Heart left ventricle (tissue), 16 donors: ENCODE results near the gene PHTF1. TPM values are rescaled to one million over a fixed set of nuclear protein-coding genes. Genes with fewer than 3 reads are reported as not detected.
"Not testable (repeated sequence)": the region's sequence is repeated elsewhere in the genome, so short reads cannot be mapped to it uniquely, and the experiment has no call there.

Source experiments
- ATAC-seq, 4 donors: fragments of 200-7000 bp; cut with Tn5 transposase; one replicate each; pipeline ENCODE4 v1.9.1; 2020 to 2022; ENCODE audit warnings: moderate library complexity in 4 of 4, mild to moderate bottlenecking in 3 of 4, moderate number of reproducible peaks in 1 of 4
- DNase-seq, 5 donors: peaks; one replicate each; pipeline ENCODE4 v3.0.0-alpha.2; 2020
- H3K27ac ChIP-seq, 12 donors: fragments of 200-600 bp; sonication (generic) in 4 of 12; one replicate each; pipeline versions ENCODE4 v1.5.0 to v1.8.0; 2016 to 2022; ENCODE audit warnings: mild to moderate bottlenecking in 2 of 12
- H3K27me3 ChIP-seq, 9 donors: fragments of 200-600 bp; sonication (generic) in 2 of 9; one replicate each; pipeline versions ENCODE4 v1.5.1 to v1.8.0; 2016 to 2022; ENCODE audit warnings: mild to moderate bottlenecking in 3 of 9
- H3K36me3 ChIP-seq, 9 donors: fragments of 200-600 bp; sonication (generic) in 2 of 9; one replicate each; pipeline versions ENCODE4 v1.5.0 to v1.8.0; 2018 to 2022; ENCODE audit warnings: mild to moderate bottlenecking in 2 of 9
- H3K4me1 ChIP-seq, 12 donors: fragments of 200-600 bp; sonication (generic) in 4 of 12; one replicate each; pipeline versions ENCODE4 v1.5.0 to v1.8.0; 2016 to 2022; ENCODE audit warnings: mild to moderate bottlenecking in 3 of 12
- H3K4me3 ChIP-seq, 12 donors: fragments of 200-600 bp; sonication (generic) in 4 of 12; one replicate each; pipeline versions ENCODE4 v1.5.0 to v1.8.0; 2017 to 2022; ENCODE audit warnings: mild to moderate bottlenecking in 9 of 12, moderate library complexity in 4 of 12
- H3K9me3 ChIP-seq, 12 donors: fragments of 200-600 bp; sonication (generic) in 4 of 12; one replicate each; pipeline versions ENCODE4 v1.5.0 to v1.8.0; 2016 to 2022; ENCODE audit warnings: mild to moderate bottlenecking in 1 of 12
- CTCF ChIP-seq, 12 donors: fragments of 200-600 bp; sonication (generic) in 4 of 12; IDR thresholded peaks; one replicate each; pipeline versions ENCODE4 v1.5.0 to v1.8.0; 2018 to 2022; ENCODE audit warnings: antibody characterized with exemption in 12 of 12, mild to moderate bottlenecking in 5 of 12
- POLR2A ChIP-seq, 2 donors: fragments of 450-650 bp; IDR thresholded peaks; one replicate each; pipeline ENCODE4 v1.6.1; 2017; ENCODE audit warnings: antibody characterized with exemption in 2 of 2, mild to moderate bottlenecking in 2 of 2, moderate library complexity in 2 of 2
- WGBS, 4 donors: extraction: QIAGEN DNeasy Blood & Tissue Kit in 2 of 4; methylation state at CpG; one replicate each; pipeline versions ENCODE4 v1.1.5 to v1.1.7; 2013 to 2018; 5-methylcytosine and 5-hydroxymethylcytosine counted together
- intact Hi-C, 10 donors: fragments of 100-400 bp; cut with DNase I; formaldehyde crosslinking; loops; one replicate each; pipeline versions ENCODE4 v1.11.1 to v1.14.2; 2022
- polyA plus RNA-seq, 2 donors: library from polyadenylated mRNA; stranded (reverse); fragments of 200-250 nt; gene quantifications; one replicate each; pipeline ENCODE4 v1.2.3, GENCODE V29; 2013
- total RNA-seq, 9 donors: library from RNA; depleted of rRNA in 2 of 9; stranded (reverse); fragments of >200 nt in 2 of 9; fragmentation: NEBNext Ultra II Directional in 3 of 9; extraction: Animal tissue kit (Norgen Biotek cat#: 25700) in 3 of 9; gene quantifications; one replicate each; pipeline versions ENCODE4 v1.1.0 to v1.2.4, GENCODE V29; 2016 to 2023
- donor health status: ischemic (EF 13 %, LVEDD 7.1; RV severe dilation, severe dysfunction).
- donor health status: healthy with polysubstance abuse.
- donor health status: DM: no; HTN: yes; CAD: no.
- donor health status: DM: no; HTN: no; CAD: no.
- donor health status: ischemic (EF 25% LVEDD 6.9; RV normal size, moderate dysfunction).
- donor health status: ischemic (EF 25% LVEDD 5.7; RV mildly dilated, moderate dysfunction).
- donor health status: healthy.
- donor health status: DM: yes; HTN: yes; CAD: no.
- donor health status: ischemic (EF 35%, LVEDD 5.7; RV mildly dilated, moderate dysfunction).
- donor health status: nonischemic (EF 11% LVEDD 7.7; RV severe dilation, severe dysfunction).
- donor health status: DM: yes; HTN: yes; CAD: no.
- donor health status: PGD.
- donor health status: ischemic (EF 29% LVEDD 5.4; RV normal size, mild dysfunction).
- donor health status: nonischemic (EF 23%, LVEDD 6.1; RV moderate dilation, normal function).

Gene PHTF1
- total and polyA plus RNA-seq, 11 donors = 3.2 to 19.7 (median 11.9) TPM

- Histone ChIP-seq H3K4me3 (no peak overlapping the region), H3K27ac (no peak overlapping the region), H3K9me3 (no peaks in the 10 kb centered on the region), H3K27me3 (no peaks in the 10 kb centered on the region), H3K36me3 (peaks cover 0 to 46% (median 26%) of the 10 kb centered on the region in 9 donors), H3K4me1 (peaks cover 0 to 19% (median 9%) of the 10 kb centered on the region in 12 donors)
- no peak for ATAC-seq
- intact Hi-C loops = loop anchor here in 1 of 10 donors (5.0 kb wide), 1 partner anchor 40 kb away; no protein-coding TSS in a partner anchor
- no peak for TF ChIP-seq POLR2A (IDR thresholded peaks at IDR 0.05)
- 87 to 94% (median 93%) methylated on average over 3 of the region's 3 CpGs for WGBS, 4 donors
- no peak for DNase-seq
Measured at GRCh38 chr1:113761937-113762336, 2.7 kb upstream of the PHTF1 start.

GRCh38 chr1:113760102-113761080 lies 1.1 kb upstream of the PHTF1 start:
- H3K27me3 ChIP-seq = no peaks in the 10 kb centered on the region
- H3K27ac ChIP-seq = peak overlapping the region; percentile 86 to 97 (median 95)
- intact Hi-C loops = loop anchor here in 1 of 10 donors (5.0 kb wide), 1 partner anchor 42 kb away; no protein-coding TSS in a partner anchor
- peaks cover 0 to 27% (median 10%) of the 10 kb centered on the region in 12 donors for H3K4me1 ChIP-seq
- DNase-seq (no peak), ATAC-seq (no peak)
- H3K36me3 ChIP-seq = peaks cover 0 to 35% (median 11%) of the 10 kb centered on the region in 9 donors
- no peak for TF ChIP-seq CTCF (IDR thresholded peaks at IDR 0.05)
- no peak for TF ChIP-seq POLR2A (IDR thresholded peaks at IDR 0.05)
- no peaks in the 10 kb centered on the region for H3K9me3 ChIP-seq
- H3K4me3 ChIP-seq = peak overlapping the region in 10 of 12 donors; percentile 50 to 94 (median 88)
- WGBS, 4 donors = 74 to 77% (median 77%) methylated on average over 23 of the region's 23 CpGs

- Histone ChIP-seq H3K9me3 (no peaks in the 10 kb centered on the region), H3K36me3 (peaks cover 0 to 25% (median 7%) of the 10 kb centered on the region in 9 donors), H3K27ac (peak overlapping the region; percentile 86 to 97 (median 95)), H3K27me3 (no peaks in the 10 kb centered on the region), H3K4me3 (peak overlapping the region; percentile 50 to 94 (median 86)), H3K4me1 (peaks cover 0 to 27% (median 10%) of the 10 kb centered on the region in 12 donors)
- peak; percentile 70 to 82 (median 77) for DNase-seq
- intact Hi-C loops = loop anchor here (2.0 to 10.0 kb wide), 5 partner anchors 54 to 146 kb away; partner anchors contain the start of genes RSBN1 (in 10 of the 10), AP4B1 (in 3 of the 10) and DCLRE1B (in 2 of the 10)
- peak; percentile 32 to 84 (median 71) for ATAC-seq
- TF ChIP-seq CTCF (IDR thresholded peaks at IDR 0.05) (peak in 1 of 12 donors; percentile 9), POLR2A (IDR thresholded peaks at IDR 0.05) (no peak)
- 0 to 1% (median 1%) methylated on average over 46 to 55 of the region's 55 CpGs for WGBS, 4 donors
Measured at GRCh38 chr1:113758631-113759332, 504 bp downstream of the PHTF1 start.

GRCh38 chr1:113756461-113756860 lies 2.8 kb downstream of the PHTF1 start:
- 93 to 100% (median 96%) methylated on average over 1 of the region's 1 CpG for WGBS, 4 donors

GRCh38 chr1:113753333-113753732 lies 6.0 kb downstream of the PHTF1 start:
- not testable (repeated sequence) for H3K27me3 ChIP-seq, ATAC-seq, H3K27ac ChIP-seq, H3K4me3 ChIP-seq, H3K9me3 ChIP-seq, DNase-seq
- Histone ChIP-seq H3K36me3 (peaks cover 0 to 47% (median 16%) of the 10 kb centered on the region in 9 donors), H3K4me1 (peaks cover 0 to 18% (median 9%) of the 10 kb centered on the region in 12 donors)
- intact Hi-C loops = loop anchor here in 1 of 10 donors (10.0 kb wide), 1 partner anchor 151 kb away; the partner anchor contains the start of genes AP4B1 and DCLRE1B
- WGBS, 4 donors = 92 to 98% (median 94%) methylated on average over 6 of the region's 6 CpGs

More at GRCh38 chr1:113756461-113756860, 2.8 kb downstream of the PHTF1 start:
- Histone ChIP-seq H3K4me3 (peak overlapping the region in 1 of 12 donors; percentile 92), H3K27ac (no peak overlapping the region), H3K9me3 (no peaks in the 10 kb centered on the region), H3K27me3 (no peaks in the 10 kb centered on the region), H3K4me1 (peaks cover 0 to 27% (median 10%) of the 10 kb centered on the region in 12 donors), H3K36me3 (peaks cover 0 to 24% (median 9%) of the 10 kb centered on the region in 9 donors)
- DNase-seq = no peak
- no peak for ATAC-seq
- TF ChIP-seq POLR2A (IDR thresholded peaks at IDR 0.05) (no peak), CTCF (IDR thresholded peaks at IDR 0.05) (no peak)
- intact Hi-C loops = loop anchor here in 9 of 10 donors (5.0 to 10.0 kb wide), 3 partner anchors 56 to 148 kb away; partner anchors contain the start of genes RSBN1 (in 8 of the 9), AP4B1 (in 2 of the 9) and DCLRE1B (in 1 of the 9)
